Progenitor cell of endocrine pancreas (in vitro differentiated cells): ENCODE measurements around the gene MYO1E. TPM values are rescaled to one million over a fixed set of nuclear protein-coding genes. Genes with fewer than 3 reads are reported as not detected.
A peak's percentile ranks its signal among the peaks of the same experiment; 100 is the strongest.
"Not testable (repeated sequence)": the region's sequence is repeated elsewhere in the genome, so short reads cannot be mapped to it uniquely, and the experiment has no call there.

Source experiments
- DNase-seq: peaks from one replicate; pipeline ENCODE4 v3.0.0; 2021; ENCODE audit warnings: low spot score; ENCODE audit not compliant: unreplicated experiment
- H3K27ac Mint-ChIP-seq: 2 replicates; pipeline ENCODE4 v1.8.0; 2021; ENCODE audit warnings: mild to moderate bottlenecking, moderate library complexity, mixed read lengths
- H3K27me3 Mint-ChIP-seq: 2 replicates; pipeline ENCODE4 v1.8.0; 2021; ENCODE audit warnings: mixed read lengths
- H3K36me3 Mint-ChIP-seq: 2 replicates; pipeline ENCODE4 v1.8.0; 2022; ENCODE audit warnings: mixed read lengths; ENCODE audit not compliant: insufficient read depth
- H3K4me1 Mint-ChIP-seq: 2 replicates; pipeline ENCODE4 v1.8.0; 2021; ENCODE audit warnings: low read depth, mixed read lengths
- H3K4me3 Mint-ChIP-seq: 2 replicates; pipeline ENCODE4 v1.8.0; 2021; ENCODE audit warnings: low read depth, mild to moderate bottlenecking, moderate library complexity, mixed read lengths
- H3K9me3 Mint-ChIP-seq: 2 replicates; pipeline ENCODE4 v1.8.0; 2021; ENCODE audit warnings: low read depth, mixed read lengths
- total RNA-seq: library from RNA; stranded (reverse); gene quantifications from 2 replicates; pipeline ENCODE4 v1.2.1, GENCODE V29; 2021
- TF ChIP-seq, protein P1 (sequence below): fragments of 200-600 bp; sonication (generic); IDR thresholded peaks from one replicate; pipeline ENCODE4 v1.5.0; 2021; ENCODE audit warnings: antibody characterized with exemption, mild to moderate bottlenecking; ENCODE audit not compliant: unreplicated experiment

Gene MYO1E
- total RNA-seq, 1 donor from 2014 or later, result 40.4 TPM

- H3K9me3 Mint-ChIP-seq, DNase-seq, H3K4me1 Mint-ChIP-seq, H3K4me3 Mint-ChIP-seq, H3K27me3 Mint-ChIP-seq, H3K36me3 Mint-ChIP-seq: not testable (repeated sequence)
- TF ChIP-seq, protein P1, sequence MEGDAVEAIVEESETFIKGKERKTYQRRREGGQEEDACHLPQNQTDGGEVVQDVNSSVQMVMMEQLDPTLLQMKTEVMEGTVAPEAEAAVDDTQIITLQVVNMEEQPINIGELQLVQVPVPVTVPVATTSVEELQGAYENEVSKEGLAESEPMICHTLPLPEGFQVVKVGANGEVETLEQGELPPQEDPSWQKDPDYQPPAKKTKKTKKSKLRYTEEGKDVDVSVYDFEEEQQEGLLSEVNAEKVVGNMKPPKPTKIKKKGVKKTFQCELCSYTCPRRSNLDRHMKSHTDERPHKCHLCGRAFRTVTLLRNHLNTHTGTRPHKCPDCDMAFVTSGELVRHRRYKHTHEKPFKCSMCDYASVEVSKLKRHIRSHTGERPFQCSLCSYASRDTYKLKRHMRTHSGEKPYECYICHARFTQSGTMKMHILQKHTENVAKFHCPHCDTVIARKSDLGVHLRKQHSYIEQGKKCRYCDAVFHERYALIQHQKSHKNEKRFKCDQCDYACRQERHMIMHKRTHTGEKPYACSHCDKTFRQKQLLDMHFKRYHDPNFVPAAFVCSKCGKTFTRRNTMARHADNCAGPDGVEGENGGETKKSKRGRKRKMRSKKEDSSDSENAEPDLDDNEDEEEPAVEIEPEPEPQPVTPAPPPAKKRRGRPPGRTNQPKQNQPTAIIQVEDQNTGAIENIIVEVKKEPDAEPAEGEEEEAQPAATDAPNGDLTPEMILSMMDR, result peak; percentile 31
- H3K27ac Mint-ChIP-seq, result peak overlapping the region; percentile 7
These were observed 228.1 kb downstream of the MYO1E start for GRCh38 chr15:59144594-59144993.

DNA sequence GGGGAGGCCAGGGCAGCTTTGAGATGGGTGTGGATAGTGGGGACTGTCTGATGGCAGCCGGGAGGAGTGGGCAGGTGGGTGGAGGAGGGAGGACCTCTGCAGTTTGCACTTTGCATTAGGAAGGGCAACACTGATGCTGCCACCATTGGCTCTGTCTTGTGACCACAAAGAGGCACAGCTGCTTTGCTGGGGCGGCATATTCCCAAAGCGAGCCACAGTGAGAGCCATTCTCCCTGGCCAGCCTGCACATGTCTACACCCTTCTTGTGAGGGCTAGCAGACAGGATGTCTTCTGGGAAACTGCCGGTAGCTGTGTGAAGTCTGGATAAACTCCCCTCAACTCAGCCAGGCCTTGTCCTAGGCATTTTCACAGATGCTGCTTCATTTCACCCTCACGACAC, 229.4 kb downstream of the MYO1E start:
- no peaks in the 10 kb centered on the region for H3K9me3 Mint-ChIP-seq
- H3K4me1 Mint-ChIP-seq, result no peaks in the 10 kb centered on the region
- no peaks in the 10 kb centered on the region for H3K27me3 Mint-ChIP-seq
- no peak for DNase-seq
- TF ChIP-seq, protein P1, result no peak
- no peak overlapping the region for H3K4me3 Mint-ChIP-seq
- H3K36me3 Mint-ChIP-seq, result peaks cover 4% of the 10 kb centered on the region
- H3K27ac Mint-ChIP-seq, result no peak overlapping the region

DNA sequence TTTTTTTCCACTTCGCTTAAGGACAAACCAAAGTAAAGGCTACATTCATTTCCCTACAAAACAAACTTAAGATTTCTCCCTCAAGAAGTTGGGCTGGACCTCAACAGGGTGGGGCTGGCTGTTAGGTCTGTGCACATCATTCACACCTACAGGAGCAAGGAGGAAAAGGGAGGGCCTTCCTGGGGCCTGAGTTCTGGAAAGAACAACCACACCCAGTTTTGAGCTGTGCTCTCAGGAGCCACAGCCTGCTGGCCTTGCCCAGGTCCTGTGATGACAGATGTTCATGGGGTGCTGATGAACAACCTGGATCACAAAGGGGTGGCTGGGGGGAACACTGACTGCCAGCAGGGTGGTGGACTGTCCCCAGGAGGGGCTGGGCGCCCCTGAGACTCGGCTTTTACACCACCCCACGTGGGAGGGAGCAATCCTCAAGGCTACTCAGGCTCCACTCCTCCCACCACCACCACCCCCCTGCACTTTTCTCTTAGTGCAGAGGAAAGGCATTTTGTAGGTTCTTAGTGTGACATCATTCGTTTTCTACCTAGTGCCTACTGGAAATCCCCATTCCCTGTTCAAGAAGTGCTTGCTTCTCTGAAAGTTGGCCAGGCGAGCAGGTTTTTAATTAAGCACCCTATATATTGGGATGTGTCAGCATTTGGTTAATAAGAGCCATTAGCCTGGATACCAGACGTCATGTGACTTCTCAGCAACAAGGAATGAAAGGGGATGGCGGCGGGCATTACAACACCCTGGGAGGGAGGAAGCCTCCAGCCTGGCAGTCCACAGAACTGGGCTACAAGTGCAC, 232.0 kb downstream of the MYO1E start:
- no peak for DNase-seq
- Mint-ChIP-seq H3K9me3 (no peaks in the 10 kb centered on the region), H3K36me3 (peaks cover 11% of the 10 kb centered on the region)

GRCh38 chr15:59138243-59138642, 234.4 kb downstream of the MYO1E start:
- Mint-ChIP-seq H3K27ac (no peak overlapping the region), H3K4me1 (no peaks in the 10 kb centered on the region), H3K9me3 (no peaks in the 10 kb centered on the region), H3K27me3 (no peaks in the 10 kb centered on the region), H3K4me3 (no peak overlapping the region), H3K36me3 (peaks cover 11% of the 10 kb centered on the region)
- TF ChIP-seq, protein P1, result peak; percentile 63
- peak; percentile 26 for DNase-seq

More for the DNA sequence above, 232.0 kb downstream of the MYO1E start:
- H3K4me3 Mint-ChIP-seq, result no peak overlapping the region
- no peak overlapping the region for H3K27ac Mint-ChIP-seq
- TF ChIP-seq, protein P1, result no peak
- no peaks in the 10 kb centered on the region for H3K4me1 Mint-ChIP-seq
- no peaks in the 10 kb centered on the region for H3K27me3 Mint-ChIP-seq

- no peak for DNase-seq
- H3K9me3 Mint-ChIP-seq, result no peaks in the 10 kb centered on the region
- peaks cover 14% of the 10 kb centered on the region for H3K36me3 Mint-ChIP-seq
- no peak overlapping the region for H3K27ac Mint-ChIP-seq
- H3K4me1 Mint-ChIP-seq, result no peaks in the 10 kb centered on the region
- TF ChIP-seq, protein P1, result no peak
- no peaks in the 10 kb centered on the region for H3K27me3 Mint-ChIP-seq
- H3K4me3 Mint-ChIP-seq, result no peak overlapping the region
These were observed 235.1 kb downstream of the MYO1E start for GRCh38 chr15:59137566-59137965.
